Neural cell (in vitro differentiated cells): ENCODE measurements around the gene CYTH3. TPM values are rescaled to one million over a fixed set of nuclear protein-coding genes. Genes with fewer than 3 reads are reported as not detected.
"Not testable (repeated sequence)": the region's sequence is repeated elsewhere in the genome, so short reads cannot be mapped to it uniquely, and the experiment has no call there.

Experiments
- H2AFZ ChIP-seq: fragments of 200-600, 300-800 bp; sonication (generic), shearing (Covaris generic); 2 replicates; pipeline ENCODE4 v1.6.0; 2014; ENCODE audit warnings: low read depth, mild to moderate bottlenecking, antibody characterized with exemption, low read length, moderate library complexity
- H3F3A ChIP-seq: fragments of 200-600 bp; shearing (Covaris generic); 2 replicates; pipeline ENCODE4 v1.6.1; 2016; ENCODE audit warnings: mild to moderate bottlenecking, moderate library complexity, mixed read lengths, antibody characterized with exemption, low read length; ENCODE audit not compliant: insufficient read depth, poor library complexity, severe bottlenecking
- H3K27ac ChIP-seq: fragments of 200-600, 300-800 bp; sonication (generic), shearing (Covaris generic); 2 replicates; pipeline ENCODE4 v1.5.1; 2014; ENCODE audit warnings: mild to moderate bottlenecking, low read length, moderate library complexity
- H3K27me3 ChIP-seq: fragments of 300-800, 200-600 bp; sonication (generic), shearing (Covaris generic); 2 replicates; pipeline ENCODE4 v1.6.0; 2014; ENCODE audit warnings: mild to moderate bottlenecking, low read depth, low read length, moderate library complexity; ENCODE audit not compliant: insufficient read depth
- H3K36me3 ChIP-seq: fragments of 300-800, 200-600 bp; sonication (generic), shearing (Covaris generic); 2 replicates; pipeline ENCODE4 v1.5.1; 2014; ENCODE audit warnings: mild to moderate bottlenecking, antibody characterized with exemption, low read length, moderate library complexity; ENCODE audit not compliant: insufficient read depth
- H3K4me2 ChIP-seq: fragments of 300-800, 200-600 bp; sonication (generic), shearing (Covaris generic); 2 replicates; pipeline ENCODE4 v1.6.0; 2014; ENCODE audit warnings: mild to moderate bottlenecking, low read length
- H3K4me3 ChIP-seq: fragments of 300-800, 200-600 bp; sonication (generic), shearing (Covaris generic); 2 replicates; pipeline ENCODE4 v1.5.1; 2014; ENCODE audit warnings: mild to moderate bottlenecking, low read length, moderate library complexity
- H3K79me2 ChIP-seq: fragments of 200-600 bp; shearing (Covaris generic); replicated peaks from 2 replicates; pipeline ENCODE4 v1.6.0; 2014; ENCODE audit warnings: mild to moderate bottlenecking, low read length, moderate library complexity; ENCODE audit not compliant: insufficient read depth
- H3K9ac ChIP-seq: fragments of 300-800, 200-600 bp; sonication (generic), shearing (Covaris generic); 2 replicates; pipeline ENCODE4 v1.6.1; 2016; ENCODE audit warnings: mild to moderate bottlenecking, low read length, mixed read lengths
- H3K9me2 ChIP-seq: fragments of 200-600 bp; shearing (Covaris generic); 2 replicates; pipeline ENCODE4 v1.6.1; 2016; ENCODE audit warnings: mild to moderate bottlenecking, low read length, mixed read lengths; ENCODE audit not compliant: insufficient read depth
- H3K9me3 ChIP-seq: fragments of 200-600, 300-800 bp; sonication (generic), shearing (Covaris generic); 2 replicates; pipeline ENCODE4 v1.6.1; 2016; ENCODE audit warnings: mild to moderate bottlenecking, mixed run types, low read length, moderate library complexity, mixed read lengths
- H4K20me1 ChIP-seq: fragments of 200-600 bp; shearing (Covaris generic); 2 replicates; pipeline ENCODE4 v1.6.1; 2016; ENCODE audit warnings: mild to moderate bottlenecking, mixed run types; ENCODE audit not compliant: insufficient read depth
- EP300 ChIP-seq: fragments of 450-650 bp; conservative IDR thresholded peaks from 2 replicates; pipeline ENCODE4 v1.6.1; 2014; ENCODE audit warnings: antibody characterized with exemption, mild to moderate bottlenecking, moderate library complexity; ENCODE audit not compliant: poor library complexity, severe bottlenecking
- EZH2 ChIP-seq: fragments of 200-600, 300-800 bp; shearing (Covaris generic), sonication (generic); IDR thresholded peaks from 2 replicates; pipeline ENCODE4 v1.6.1; 2014; ENCODE audit warnings: antibody characterized with exemption, low read length, borderline replicate concordance, mild to moderate bottlenecking; ENCODE audit not compliant: insufficient read depth, poor library complexity, severe bottlenecking
- POLR2AphosphoS5 ChIP-seq: IDR thresholded peaks from 2 replicates; pipeline ENCODE4 v1.6.1; 2012
- RAD21 ChIP-seq: fragments of 450-650 bp; conservative IDR thresholded peaks from 2 replicates; pipeline ENCODE4 v1.6.1; 2014; ENCODE audit warnings: antibody characterized with exemption, mild to moderate bottlenecking, moderate library complexity
- SMC3 ChIP-seq: fragments of 450-650 bp; conservative IDR thresholded peaks from 2 replicates; pipeline ENCODE4 v1.6.1; 2014; ENCODE audit warnings: antibody characterized with exemption, mild to moderate bottlenecking, moderate library complexity; ENCODE audit not compliant: poor library complexity
- TAF1 ChIP-seq: IDR thresholded peaks from 2 replicates; pipeline ENCODE4 v1.6.1; 2012; ENCODE audit warnings: low read depth
- polyA plus RNA-seq: library from polyadenylated mRNA; depleted of rRNA; stranded (reverse); fragments of >200 nt; gene quantifications from 2 replicates; pipeline ENCODE4 v1.2.3, GENCODE V29; 2014
- TF ChIP-seq, protein P1 (sequence below): fragments of 450-650 bp; IDR thresholded peaks from 2 replicates; pipeline ENCODE4 v1.5.1; 2014; ENCODE audit warnings: antibody characterized with exemption, mild to moderate bottlenecking, moderate library complexity; ENCODE audit not compliant: poor library complexity, severe bottlenecking
- TF ChIP-seq, protein P2 (sequence below): IDR thresholded peaks from 2 replicates; pipeline ENCODE4 v1.6.1; 2012; ENCODE audit warnings: borderline replicate concordance

Gene CYTH3
- polyA plus RNA-seq, 1 donor from 2014 or later, result 33.9 TPM

DNA sequence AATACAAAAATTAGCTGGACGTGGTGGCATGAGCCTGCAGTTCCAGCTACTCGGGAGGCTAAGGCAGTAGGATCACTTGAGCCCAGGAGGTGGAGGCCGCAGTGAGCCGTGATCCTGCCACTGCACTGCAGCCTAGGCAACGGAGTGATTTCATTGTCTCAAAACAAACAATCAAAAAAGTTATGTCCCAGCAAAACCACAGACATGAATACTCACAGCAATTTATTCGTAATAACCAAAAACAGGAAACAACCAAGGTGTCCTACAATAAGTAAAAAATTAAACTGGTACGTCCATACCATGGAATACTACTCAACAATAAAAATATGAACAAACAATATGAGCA, 11.6 kb upstream of the CYTH3 start:
- Histone ChIP-seq H3K79me2 (no peaks in the 10 kb centered on the region), H3K9ac (no peak overlapping the region), H3K9me2 (no peaks in the 10 kb centered on the region), H2AFZ (no peak overlapping the region), H4K20me1 (no peaks in the 10 kb centered on the region), H3F3A (no peaks in the 10 kb centered on the region), H3K27me3 (no peaks in the 10 kb centered on the region), H3K4me3 (no peak overlapping the region), H3K27ac (no peak overlapping the region), H3K9me3 (no peaks in the 10 kb centered on the region), H3K4me2 (no peak overlapping the region), H3K36me3 (no peaks in the 10 kb centered on the region)
- TF ChIP-seq EZH2, result no peak
- TF ChIP-seq POLR2AphosphoS5, result no peak
- no peak for TF ChIP-seq EP300
- TF ChIP-seq SMC3, result no peak
- TF ChIP-seq RAD21, result no peak
- TF ChIP-seq, protein P1, sequence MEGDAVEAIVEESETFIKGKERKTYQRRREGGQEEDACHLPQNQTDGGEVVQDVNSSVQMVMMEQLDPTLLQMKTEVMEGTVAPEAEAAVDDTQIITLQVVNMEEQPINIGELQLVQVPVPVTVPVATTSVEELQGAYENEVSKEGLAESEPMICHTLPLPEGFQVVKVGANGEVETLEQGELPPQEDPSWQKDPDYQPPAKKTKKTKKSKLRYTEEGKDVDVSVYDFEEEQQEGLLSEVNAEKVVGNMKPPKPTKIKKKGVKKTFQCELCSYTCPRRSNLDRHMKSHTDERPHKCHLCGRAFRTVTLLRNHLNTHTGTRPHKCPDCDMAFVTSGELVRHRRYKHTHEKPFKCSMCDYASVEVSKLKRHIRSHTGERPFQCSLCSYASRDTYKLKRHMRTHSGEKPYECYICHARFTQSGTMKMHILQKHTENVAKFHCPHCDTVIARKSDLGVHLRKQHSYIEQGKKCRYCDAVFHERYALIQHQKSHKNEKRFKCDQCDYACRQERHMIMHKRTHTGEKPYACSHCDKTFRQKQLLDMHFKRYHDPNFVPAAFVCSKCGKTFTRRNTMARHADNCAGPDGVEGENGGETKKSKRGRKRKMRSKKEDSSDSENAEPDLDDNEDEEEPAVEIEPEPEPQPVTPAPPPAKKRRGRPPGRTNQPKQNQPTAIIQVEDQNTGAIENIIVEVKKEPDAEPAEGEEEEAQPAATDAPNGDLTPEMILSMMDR, result no peak

DNA sequence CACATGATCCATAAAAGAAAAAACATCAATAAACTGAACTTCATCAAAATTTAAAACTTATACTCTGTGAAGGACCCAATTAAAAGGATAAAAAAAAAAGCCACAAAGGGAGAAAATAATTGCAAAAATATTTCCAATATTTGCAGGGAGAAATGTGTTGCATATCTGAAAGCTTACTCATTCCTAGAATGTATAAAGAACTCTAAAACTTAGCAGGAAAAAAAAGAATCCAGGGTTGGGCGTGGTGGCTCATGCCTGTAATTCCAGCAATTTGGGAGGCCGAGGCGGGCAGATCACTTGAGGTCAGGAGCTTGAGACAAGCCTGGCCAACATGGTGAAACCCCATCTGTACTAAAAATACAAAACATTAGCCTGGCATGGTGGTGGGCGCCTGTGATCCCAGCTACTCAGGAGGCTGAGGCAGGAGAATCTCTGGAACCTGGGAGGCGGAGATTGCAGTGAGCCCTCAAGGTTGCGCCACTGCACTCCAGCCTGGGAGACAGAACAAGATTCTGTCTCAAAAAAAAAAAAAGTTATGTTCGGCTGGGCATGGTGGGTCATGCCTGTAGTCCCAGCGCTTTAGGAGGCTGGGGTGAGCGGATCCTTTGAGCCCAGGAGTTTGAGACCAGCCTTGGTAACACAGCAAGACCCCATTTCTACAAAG, 11.1 kb upstream of the CYTH3 start:
- H3K4me3 ChIP-seq, H3K79me2 ChIP-seq, H3K27me3 ChIP-seq, H3K4me2 ChIP-seq, H3K9me2 ChIP-seq, H3K27ac ChIP-seq, H4K20me1 ChIP-seq, H3K9me3 ChIP-seq, H3F3A ChIP-seq, H3K36me3 ChIP-seq, H3K9ac ChIP-seq, H2AFZ ChIP-seq: not testable (repeated sequence)

DNA sequence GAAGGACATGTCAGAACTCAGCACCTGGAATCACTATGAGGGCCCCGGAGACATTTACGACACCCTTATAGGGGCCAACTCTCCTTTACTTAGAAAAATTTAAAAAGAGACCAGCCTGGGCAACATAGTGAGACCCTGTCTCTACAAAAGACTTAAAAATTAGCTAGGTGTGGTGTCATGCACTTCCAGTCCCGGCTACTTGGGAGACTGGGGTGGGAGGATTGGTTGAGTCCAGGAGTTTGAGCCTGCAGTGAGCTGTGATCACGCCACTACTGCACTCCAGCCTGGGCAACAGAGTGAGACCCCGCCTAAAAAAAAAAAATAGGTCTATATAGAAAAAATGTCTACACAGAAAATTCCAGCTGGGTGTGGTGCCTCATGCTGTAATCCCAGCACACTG, 7.5 kb upstream of the CYTH3 start:
- Histone ChIP-seq H3K9me3 (no peaks in the 10 kb centered on the region), H2AFZ (no peak overlapping the region), H3F3A (no peaks in the 10 kb centered on the region), H3K9me2 (no peaks in the 10 kb centered on the region), H3K27ac (no peak overlapping the region), H3K9ac (no peak overlapping the region), H3K4me2 (no peak overlapping the region), H3K4me3 (no peak overlapping the region), H3K27me3 (no peaks in the 10 kb centered on the region), H4K20me1 (no peaks in the 10 kb centered on the region), H3K36me3 (no peaks in the 10 kb centered on the region), H3K79me2 (no peaks in the 10 kb centered on the region)
- TF ChIP-seq EZH2, result no peak
- TF ChIP-seq, protein P1, result no peak
- no peak for TF ChIP-seq TAF1
- TF ChIP-seq, protein P2, sequence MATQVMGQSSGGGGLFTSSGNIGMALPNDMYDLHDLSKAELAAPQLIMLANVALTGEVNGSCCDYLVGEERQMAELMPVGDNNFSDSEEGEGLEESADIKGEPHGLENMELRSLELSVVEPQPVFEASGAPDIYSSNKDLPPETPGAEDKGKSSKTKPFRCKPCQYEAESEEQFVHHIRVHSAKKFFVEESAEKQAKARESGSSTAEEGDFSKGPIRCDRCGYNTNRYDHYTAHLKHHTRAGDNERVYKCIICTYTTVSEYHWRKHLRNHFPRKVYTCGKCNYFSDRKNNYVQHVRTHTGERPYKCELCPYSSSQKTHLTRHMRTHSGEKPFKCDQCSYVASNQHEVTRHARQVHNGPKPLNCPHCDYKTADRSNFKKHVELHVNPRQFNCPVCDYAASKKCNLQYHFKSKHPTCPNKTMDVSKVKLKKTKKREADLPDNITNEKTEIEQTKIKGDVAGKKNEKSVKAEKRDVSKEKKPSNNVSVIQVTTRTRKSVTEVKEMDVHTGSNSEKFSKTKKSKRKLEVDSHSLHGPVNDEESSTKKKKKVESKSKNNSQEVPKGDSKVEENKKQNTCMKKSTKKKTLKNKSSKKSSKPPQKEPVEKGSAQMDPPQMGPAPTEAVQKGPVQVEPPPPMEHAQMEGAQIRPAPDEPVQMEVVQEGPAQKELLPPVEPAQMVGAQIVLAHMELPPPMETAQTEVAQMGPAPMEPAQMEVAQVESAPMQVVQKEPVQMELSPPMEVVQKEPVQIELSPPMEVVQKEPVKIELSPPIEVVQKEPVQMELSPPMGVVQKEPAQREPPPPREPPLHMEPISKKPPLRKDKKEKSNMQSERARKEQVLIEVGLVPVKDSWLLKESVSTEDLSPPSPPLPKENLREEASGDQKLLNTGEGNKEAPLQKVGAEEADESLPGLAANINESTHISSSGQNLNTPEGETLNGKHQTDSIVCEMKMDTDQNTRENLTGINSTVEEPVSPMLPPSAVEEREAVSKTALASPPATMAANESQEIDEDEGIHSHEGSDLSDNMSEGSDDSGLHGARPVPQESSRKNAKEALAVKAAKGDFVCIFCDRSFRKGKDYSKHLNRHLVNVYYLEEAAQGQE, result no peak
- TF ChIP-seq EP300, result no peak
- TF ChIP-seq SMC3, result no peak
- no peak for TF ChIP-seq POLR2AphosphoS5
